Heart right ventricle (tissue), 16 donors: ENCODE measurements around the gene ACADS. TPM values are rescaled to one million over a fixed set of nuclear protein-coding genes. Genes with fewer than 3 reads are reported as not detected.

Experiments
- ATAC-seq, 8 donors: fragments of 200-7000 bp; cut with Tn5 transposase; one replicate each; pipeline ENCODE4 v1.9.1; 2020; ENCODE audit warnings: mild to moderate bottlenecking in 8 of 8, moderate library complexity in 8 of 8, moderate number of reproducible peaks in 1 of 8
- DNase-seq, 2 donors: peaks; one replicate each; pipeline ENCODE4 v3.0.0-alpha.2; 2020
- H3K27ac ChIP-seq, 10 donors: fragments of 200-600 bp; sonication (generic) in 2 of 10; one replicate each; pipeline versions ENCODE4 v1.5.0 to v1.8.0; 2020 to 2022; ENCODE audit warnings: mild to moderate bottlenecking in 3 of 10
- H3K27me3 ChIP-seq, 7 donors: fragments of 200-600 bp; one replicate each; pipeline ENCODE4 v1.8.0; 2021 to 2022; ENCODE audit warnings: mild to moderate bottlenecking in 2 of 7
- H3K36me3 ChIP-seq, 9 donors: fragments of 200-600 bp; sonication (generic) in 1 of 9; one replicate each; pipeline versions ENCODE4 v1.5.0 to v1.8.0; 2020 to 2022; ENCODE audit warnings: mild to moderate bottlenecking in 2 of 9
- H3K4me1 ChIP-seq, 9 donors: fragments of 200-600 bp; sonication (generic) in 1 of 9; one replicate each; pipeline versions ENCODE4 v1.5.0 to v1.8.0; 2020 to 2022; ENCODE audit warnings: mild to moderate bottlenecking in 4 of 9
- H3K4me3 ChIP-seq, 10 donors: fragments of 200-600 bp; sonication (generic) in 2 of 10; one replicate each; pipeline versions ENCODE4 v1.5.0 to v1.8.0; 2020 to 2022; ENCODE audit warnings: mild to moderate bottlenecking in 7 of 10, moderate library complexity in 2 of 10
- H3K9me3 ChIP-seq, 11 donors: fragments of 200-600 bp in 10 of 11; sonication (generic) in 2 of 11; one replicate each; pipeline versions ENCODE4 v1.5.0 to v1.8.0; 2013 to 2022; ENCODE audit warnings: mild to moderate bottlenecking in 2 of 11, control low read depth in 1 of 11, moderate library complexity in 1 of 11
- WGBS, 2 donors: extraction: QIAGEN DNeasy Blood & Tissue Kit; methylation state at CpG; one replicate each; pipeline ENCODE4 v1.1.7; 2013; ENCODE audit warnings: inconsistent platforms in 1 of 2; 5-methylcytosine and 5-hydroxymethylcytosine counted together
- intact Hi-C, 10 donors: fragments of 100-400 bp; cut with DNase I; formaldehyde crosslinking; loops; one replicate each; pipeline versions ENCODE4 v1.11.1 to v1.14.2; 2022
- polyA plus RNA-seq, 2 donors: library from polyadenylated mRNA; stranded (reverse); fragments of 200-250 nt; gene quantifications; one replicate each; pipeline ENCODE4 v1.2.3, GENCODE V29; 2013
- total RNA-seq, 10 donors: library from RNA; stranded (reverse); fragmentation: NEBNext Ultra II Directional in 3 of 10; extraction: Animal tissue kit (Norgen Biotek cat#: 25700) in 3 of 10; gene quantifications; one replicate each; pipeline versions ENCODE4 v1.2.1 to v1.2.4, GENCODE V29; 2021 to 2023
- TF ChIP-seq, protein P1 (sequence below), 9 donors: fragments of 200-600 bp; sonication (generic) in 2 of 9; IDR thresholded peaks; one replicate each; pipeline versions ENCODE4 v1.5.0 to v1.8.0; 2021 to 2022; ENCODE audit warnings: antibody characterized with exemption in 9 of 9, mild to moderate bottlenecking in 5 of 9, moderate library complexity in 1 of 9
- donor health status: Arrhythmogenic right ventricular cardiomyopathy.
- donor health status: ischemic (EF 13 %, LVEDD 7.1; RV severe dilation, severe dysfunction).
- donor health status: healthy with polysubstance abuse.
- donor health status: DM: no; HTN: yes; CAD: no.
- donor health status: DM: no; HTN: no; CAD: no.
- donor health status: ischemic (EF 25% LVEDD 6.9; RV normal size, moderate dysfunction).
- donor health status: ischemic (EF 25% LVEDD 5.7; RV mildly dilated, moderate dysfunction).
- donor health status: healthy.
- donor health status: DM: yes; HTN: yes; CAD: no.
- donor health status: Ischemic cardiomyopathy.
- donor health status: ischemic (EF 35%, LVEDD 5.7; RV mildly dilated, moderate dysfunction).
- donor health status: nonischemic (EF 11% LVEDD 7.7; RV severe dilation, severe dysfunction).
- donor health status: DM: yes; HTN: yes; CAD: no.
- donor health status: PGD.
- donor health status: ischemic (EF 29% LVEDD 5.4; RV normal size, mild dysfunction).
- donor health status: nonischemic (EF 23%, LVEDD 6.1; RV moderate dilation, normal function).

ACADS gene
- total and polyA plus RNA-seq, 12 donors = 64.4 to 119 (median 77.3) TPM

DNA sequence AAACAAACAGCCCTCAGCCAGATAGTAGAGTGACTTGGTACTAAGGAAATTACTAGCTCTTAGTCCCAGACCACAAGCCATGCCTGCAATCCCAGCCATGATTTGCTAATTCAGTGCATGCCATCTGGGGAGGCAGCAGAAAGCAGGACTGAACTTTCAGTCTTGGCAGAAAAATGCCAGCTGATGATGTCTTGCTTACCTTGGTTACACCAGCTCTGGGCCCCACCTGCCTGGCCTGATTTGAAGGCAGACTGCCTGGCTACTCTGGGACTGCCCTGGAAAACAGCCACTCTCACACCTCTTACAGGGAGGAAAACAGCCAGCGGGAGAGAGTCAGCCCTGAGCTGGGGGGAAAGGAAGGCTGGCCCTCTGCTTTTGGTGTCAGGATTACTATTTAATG lies 20.0 kb upstream of the ACADS start:
- no peaks in the 10 kb centered on the region for H3K9me3 ChIP-seq
- TF ChIP-seq, protein P1, sequence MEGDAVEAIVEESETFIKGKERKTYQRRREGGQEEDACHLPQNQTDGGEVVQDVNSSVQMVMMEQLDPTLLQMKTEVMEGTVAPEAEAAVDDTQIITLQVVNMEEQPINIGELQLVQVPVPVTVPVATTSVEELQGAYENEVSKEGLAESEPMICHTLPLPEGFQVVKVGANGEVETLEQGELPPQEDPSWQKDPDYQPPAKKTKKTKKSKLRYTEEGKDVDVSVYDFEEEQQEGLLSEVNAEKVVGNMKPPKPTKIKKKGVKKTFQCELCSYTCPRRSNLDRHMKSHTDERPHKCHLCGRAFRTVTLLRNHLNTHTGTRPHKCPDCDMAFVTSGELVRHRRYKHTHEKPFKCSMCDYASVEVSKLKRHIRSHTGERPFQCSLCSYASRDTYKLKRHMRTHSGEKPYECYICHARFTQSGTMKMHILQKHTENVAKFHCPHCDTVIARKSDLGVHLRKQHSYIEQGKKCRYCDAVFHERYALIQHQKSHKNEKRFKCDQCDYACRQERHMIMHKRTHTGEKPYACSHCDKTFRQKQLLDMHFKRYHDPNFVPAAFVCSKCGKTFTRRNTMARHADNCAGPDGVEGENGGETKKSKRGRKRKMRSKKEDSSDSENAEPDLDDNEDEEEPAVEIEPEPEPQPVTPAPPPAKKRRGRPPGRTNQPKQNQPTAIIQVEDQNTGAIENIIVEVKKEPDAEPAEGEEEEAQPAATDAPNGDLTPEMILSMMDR (IDR thresholded peaks at IDR 0.05) = no peak
- H3K27me3 ChIP-seq = no peaks in the 10 kb centered on the region
- intact Hi-C loops = no loop called here
- H3K4me1 ChIP-seq = peaks cover 6 to 49% (median 42%) of the 10 kb centered on the region in 9 donors
- peaks cover 0 to 40% (median 4%) of the 10 kb centered on the region in 9 donors for H3K36me3 ChIP-seq
- no peak for ATAC-seq
- H3K4me3 ChIP-seq = no peak overlapping the region
- no peak for DNase-seq
- H3K27ac ChIP-seq = peak overlapping the region in 3 of 10 donors; percentile 4 to 27 (median 20)
- WGBS, 2 donors = 86 to 95% methylated on average over 1 of the region's 1 CpG

DNA sequence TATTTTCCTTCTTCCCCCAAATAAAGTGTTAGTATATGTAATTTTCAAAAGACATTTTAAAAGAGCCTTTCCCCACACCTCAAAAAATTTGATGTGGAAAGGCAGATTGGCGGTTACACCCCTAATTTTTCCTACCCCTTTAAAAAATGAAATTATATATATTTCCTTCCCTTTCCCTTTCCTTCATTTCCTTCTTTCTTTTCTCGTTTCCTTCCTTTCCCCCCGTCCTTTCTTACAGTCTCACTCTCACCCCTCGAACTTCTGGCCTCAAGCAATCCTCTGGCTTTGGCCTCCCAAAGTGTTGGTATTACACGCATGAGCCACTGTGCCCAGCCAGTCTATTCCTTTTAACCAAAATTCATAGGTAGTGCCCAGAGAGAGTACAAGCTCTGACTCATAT lies 19.6 kb upstream of the ACADS start:
- Histone ChIP-seq H3K9me3 (no peaks in the 10 kb centered on the region), H3K4me3 (no peak overlapping the region), H3K27ac (peak overlapping the region in 3 of 10 donors; percentile 4 to 27 (median 20)), H3K36me3 (peaks cover 0 to 36% (median 4%) of the 10 kb centered on the region in 9 donors), H3K4me1 (peaks cover 6 to 49% (median 40%) of the 10 kb centered on the region in 9 donors), H3K27me3 (no peaks in the 10 kb centered on the region)
- WGBS, 2 donors = 80 to 94% methylated on average over 5 of the region's 5 CpGs
- TF ChIP-seq, protein P1 (IDR thresholded peaks at IDR 0.05) = no peak
- ATAC-seq = no peak
- no peak for DNase-seq
- intact Hi-C loops = no loop called here

DNA sequence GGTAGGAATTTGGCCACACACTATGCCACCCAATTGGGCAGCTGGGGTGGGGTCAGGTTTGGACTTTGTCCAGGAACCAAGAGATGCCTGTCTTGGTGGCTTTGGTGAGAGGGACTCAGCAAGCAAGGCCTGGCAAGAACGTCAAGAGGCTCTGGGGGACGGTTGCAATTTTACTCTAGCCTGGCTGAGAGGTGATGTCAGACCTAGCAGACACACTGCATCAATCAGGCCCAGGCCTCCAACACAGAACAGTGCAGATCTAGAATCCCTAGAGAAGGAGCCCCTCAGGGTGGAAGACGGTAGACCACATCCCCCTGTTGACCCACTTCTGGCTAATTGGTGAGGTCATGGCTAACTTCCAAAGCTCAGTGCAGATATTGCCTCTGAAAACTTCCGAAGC lies 17.0 kb upstream of the ACADS start:
- Histone ChIP-seq H3K9me3 (no peaks in the 10 kb centered on the region), H3K27me3 (no peaks in the 10 kb centered on the region), H3K4me1 (peaks cover 5 to 46% (median 34%) of the 10 kb centered on the region in 9 donors), H3K27ac (no peak overlapping the region), H3K36me3 (peaks cover 0 to 17% (median 0%) of the 10 kb centered on the region in 9 donors), H3K4me3 (no peak overlapping the region)
- WGBS, 2 donors = 76 to 85% methylated on average over 4 of the region's 4 CpGs
- ATAC-seq (no peak), DNase-seq (no peak)
- intact Hi-C loops = no loop called here
- TF ChIP-seq, protein P1 (IDR thresholded peaks at IDR 0.05) = no peak

DNA sequence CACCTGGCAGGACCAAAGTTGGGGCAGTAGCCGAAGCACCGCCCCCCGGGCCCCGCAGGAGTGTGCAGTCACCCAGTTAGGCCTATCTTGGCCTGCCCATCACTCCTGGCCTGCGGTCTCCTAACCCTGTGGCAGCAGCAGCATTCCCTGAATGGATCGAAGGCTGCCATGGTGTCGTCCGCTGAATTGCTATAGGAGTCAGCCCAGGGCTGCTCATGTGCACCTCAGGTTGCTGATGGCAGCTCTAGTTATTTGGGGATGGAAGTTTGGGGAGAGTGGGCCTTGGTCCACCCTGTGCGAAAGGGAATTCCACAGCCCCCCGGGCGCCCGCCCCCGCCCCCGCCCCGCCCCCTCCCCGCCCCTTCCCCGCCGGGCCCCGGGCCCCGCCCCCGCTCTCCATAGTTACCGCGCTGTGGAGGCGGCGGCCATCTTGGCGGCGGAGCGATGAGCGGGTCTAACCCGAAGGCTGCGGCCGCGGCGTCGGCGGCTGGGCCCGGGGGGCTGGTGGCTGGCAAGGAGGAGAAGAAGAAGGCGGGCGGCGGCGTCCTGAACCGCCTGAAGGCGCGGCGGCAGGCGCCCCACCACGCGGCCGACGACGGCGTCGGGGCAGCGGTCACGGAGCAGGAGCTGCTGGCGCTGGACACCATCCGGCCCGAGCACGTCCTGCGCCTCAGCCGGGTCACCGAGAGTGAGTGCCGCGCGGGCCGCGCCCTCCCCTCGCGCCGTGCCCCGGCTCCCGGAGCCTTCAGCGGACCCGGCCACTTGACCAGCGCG lies 15.4 kb upstream of the ACADS start, which contains the start of gene UNC119B:
UNC119B (plus strand) TSS at position 428 of the 774 bp plus-strand sequence; CDS start at position 445, 17 bp downstream.
- H3K4me3 ChIP-seq = peak within 1 kb of the TSS; percentile 50 to 96 (median 88)
- TF ChIP-seq, protein P1 (IDR thresholded peaks at IDR 0.05) = no peak
- intact Hi-C loops = loop anchor here in 6 of 10 donors (2.0 to 10.0 kb wide), 9 partner anchors 23 to 265 kb away; partner anchors contain the start of genes POP5 (in 2 of the 6), DYNLL1 (in 1 of the 6), HNF1A (in 1 of the 6) and MLEC (in 1 of the 6)
- DNase-seq = peak; percentile 72 to 79
- H3K4me1 ChIP-seq = peaks cover 9 to 43% (median 31%) of the 10 kb centered on the region in 9 donors
- 0 to 1% methylated on average over 58 to 75 of the region's 76 CpGs for WGBS, 2 donors
- peaks cover 0 to 24% (median 14%) of the 10 kb centered on the region in 9 donors for H3K36me3 ChIP-seq
- no peaks in the 10 kb centered on the region for H3K9me3 ChIP-seq
- peak; percentile 85 to 95 (median 92) for ATAC-seq
- H3K27me3 ChIP-seq = no peaks in the 10 kb centered on the region
- peak within 1 kb of the TSS; percentile 75 to 96 (median 92) for H3K27ac ChIP-seq
